ENCODE results near the gene PCDH9.

Gene PCDH9

GRCh38 chr13:66958611-66959010 is 271.5 kb downstream of the PCDH9 start:
- no peak for DNase-seq

- no peak for DNase-seq
Measured at GRCh38 chr13:66952507-66952906, 277.6 kb downstream of the PCDH9 start.

GRCh38 chr13:66951426-66951825 is 278.7 kb downstream of the PCDH9 start:
- DNase-seq, result no peak

- no peak for DNase-seq
Measured at GRCh38 chr13:66950666-66951065, 279.5 kb downstream of the PCDH9 start.

- no peak for DNase-seq
Measured at GRCh38 chr13:66948910-66949309, 281.2 kb downstream of the PCDH9 start.

- no peak for DNase-seq
Measured at GRCh38 chr13:66943530-66943929, 286.6 kb downstream of the PCDH9 start.

- DNase-seq, result no peak
Measured at GRCh38 chr13:66940113-66940512, 290.0 kb downstream of the PCDH9 start.

GRCh38 chr13:66937423-66937822 is 292.7 kb downstream of the PCDH9 start:
- no peak for DNase-seq

GRCh38 chr13:66933994-66934393 is 296.1 kb downstream of the PCDH9 start:
- DNase-seq, result no peak

GRCh38 chr13:66933527-66933926 is 296.6 kb downstream of the PCDH9 start:
- DNase-seq, result no peak

GRCh38 chr13:66927562-66927961 is 302.6 kb downstream of the PCDH9 start:
- DNase-seq, result no peak

- DNase-seq, result no peak
Measured at GRCh38 chr13:66926851-66927524, 303.1 kb downstream of the PCDH9 start.

GRCh38 chr13:66926200-66926850 is 303.8 kb downstream of the PCDH9 start:
- no peak for DNase-seq

GRCh38 chr13:66922444-66922843 is 307.7 kb downstream of the PCDH9 start:
- no peak for DNase-seq

GRCh38 chr13:66921437-66921836 is 308.7 kb downstream of the PCDH9 start:
- no peak for DNase-seq

GRCh38 chr13:66915596-66916185 is 314.4 kb downstream of the PCDH9 start:
- DNase-seq, result no peak

- DNase-seq, result no peak
Measured at GRCh38 chr13:66914155-66914554, 316.0 kb downstream of the PCDH9 start.

- no peak for DNase-seq
Measured at GRCh38 chr13:66911411-66911939, 318.7 kb downstream of the PCDH9 start.

GRCh38 chr13:66899955-66900354 is 330.2 kb downstream of the PCDH9 start:
- DNase-seq, result no peak

- no peak for DNase-seq
Measured at GRCh38 chr13:66896933-66897332, 333.2 kb downstream of the PCDH9 start.

- DNase-seq, result no peak
Measured at GRCh38 chr13:66895780-66896179, 334.4 kb downstream of the PCDH9 start.

- DNase-seq, result no peak
Measured at GRCh38 chr13:66895320-66895719, 334.8 kb downstream of the PCDH9 start.

GRCh38 chr13:66888698-66889097 is 341.4 kb downstream of the PCDH9 start:
- DNase-seq, result no peak

- DNase-seq, result no peak
Measured at GRCh38 chr13:66887088-66887487, 343.0 kb downstream of the PCDH9 start.
